GM10847 (cell line): ENCODE results near the gene RMRP.

Experiments
- POLR2A ChIP-seq: IDR thresholded peaks from 2 replicates; pipeline ENCODE4 v1.6.1; 2011; ENCODE audit not compliant: insufficient read length; ENCODE audit errors: extremely low read depth

The RMRP gene

DNA sequence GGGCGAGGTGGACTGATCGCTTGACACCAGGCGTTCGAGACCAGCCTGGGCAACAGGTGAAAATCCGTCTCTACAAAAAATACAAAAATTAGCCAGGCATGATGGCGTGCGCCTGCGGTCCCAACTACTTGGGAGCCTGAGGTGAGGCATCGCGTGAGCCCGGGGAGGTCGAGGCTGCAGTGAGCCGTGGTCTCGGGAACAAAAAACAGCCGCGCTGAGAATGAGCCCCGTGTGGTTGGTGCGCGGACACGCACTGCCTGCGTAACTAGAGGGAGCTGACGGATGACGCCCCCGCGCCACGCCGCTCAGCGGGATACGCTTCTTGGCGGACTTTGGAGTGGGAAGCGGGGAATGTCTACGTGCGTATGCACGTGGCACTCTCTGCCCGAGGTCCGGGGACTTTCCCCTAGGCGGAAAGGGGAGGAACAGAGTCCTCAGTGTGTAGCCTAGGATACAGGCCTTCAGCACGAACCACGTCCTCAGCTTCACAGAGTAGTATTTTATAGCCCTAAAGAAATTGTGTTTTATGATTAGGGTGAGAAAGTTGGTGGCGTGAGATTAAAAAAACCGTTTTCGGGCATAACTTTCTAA is at the start of gene RMRP:
TSS of gene RMRP (minus strand) at position 474 of the 591 bp plus-strand sequence.
- no peak for TF ChIP-seq POLR2A

DNA sequence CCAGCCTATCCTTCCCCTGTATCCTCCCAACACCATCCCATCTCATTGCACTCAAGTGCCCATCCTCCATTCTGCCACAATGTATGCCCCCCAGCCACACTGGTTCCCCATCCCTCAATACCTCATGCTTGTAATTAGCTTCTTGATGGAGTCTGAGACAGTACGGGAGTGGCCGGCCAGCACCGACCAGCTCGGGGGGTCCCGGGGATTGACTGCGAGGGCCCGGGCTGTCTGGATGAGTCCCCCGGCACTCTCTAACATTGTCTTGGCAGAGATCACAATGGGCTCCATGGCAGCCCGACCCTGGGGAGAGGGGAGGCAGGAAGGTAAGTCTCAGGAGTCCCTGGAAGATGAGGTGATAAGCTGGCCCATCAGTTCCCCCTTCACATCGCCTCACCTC is 49.1 kb upstream of the RMRP start:
- no peak for TF ChIP-seq POLR2A

DNA sequence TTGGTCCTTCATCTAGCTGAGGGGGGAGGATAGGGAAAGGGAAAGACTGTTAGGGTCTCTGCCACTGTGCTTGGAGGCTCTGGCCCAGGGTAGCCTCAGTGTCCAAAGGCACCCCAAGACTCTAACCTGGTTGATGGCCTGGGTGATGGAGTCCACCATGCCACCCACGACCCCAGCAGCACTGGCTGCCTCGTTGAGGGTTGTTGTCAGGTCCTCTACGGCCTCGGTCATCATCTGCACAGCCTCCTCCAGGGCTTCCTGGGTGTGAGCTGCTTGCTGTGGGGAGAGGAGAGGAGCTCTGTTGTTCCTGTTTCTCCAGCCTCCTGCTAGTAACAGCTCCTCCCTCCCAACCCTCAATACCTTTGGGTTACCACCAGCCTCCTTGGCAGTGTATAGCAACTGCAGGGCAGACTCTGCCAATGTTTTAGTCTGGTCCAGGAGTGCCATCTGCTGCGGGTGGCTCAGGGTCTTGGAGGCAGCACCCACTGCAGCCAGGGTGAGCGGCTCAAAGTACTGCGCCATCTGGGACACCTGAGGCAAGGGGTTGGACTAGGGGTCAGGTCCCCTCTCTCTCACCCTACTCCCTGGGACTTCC is 48.1 kb upstream of the RMRP start:
- no peak for TF ChIP-seq POLR2A

DNA sequence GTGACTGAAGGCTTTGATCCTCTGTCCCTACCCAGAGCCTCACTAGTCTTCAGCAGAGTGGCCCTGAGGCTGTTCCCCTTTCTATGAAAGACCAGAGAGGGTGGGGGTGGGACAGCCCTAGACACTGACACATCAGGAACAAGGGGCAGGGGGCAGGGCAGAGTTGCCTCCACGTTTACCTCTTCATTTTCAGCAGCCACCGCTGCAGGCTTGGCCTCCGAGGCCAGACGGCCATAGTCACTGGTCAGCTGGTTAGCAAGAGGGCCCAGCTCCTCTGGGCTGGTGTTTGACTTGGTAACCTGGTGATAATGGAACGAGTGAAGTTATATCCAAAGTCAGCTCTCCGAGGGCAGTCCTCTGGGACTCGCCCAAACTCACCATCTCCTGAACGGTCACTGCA is 47.6 kb upstream of the RMRP start:
- no peak for TF ChIP-seq POLR2A

DNA sequence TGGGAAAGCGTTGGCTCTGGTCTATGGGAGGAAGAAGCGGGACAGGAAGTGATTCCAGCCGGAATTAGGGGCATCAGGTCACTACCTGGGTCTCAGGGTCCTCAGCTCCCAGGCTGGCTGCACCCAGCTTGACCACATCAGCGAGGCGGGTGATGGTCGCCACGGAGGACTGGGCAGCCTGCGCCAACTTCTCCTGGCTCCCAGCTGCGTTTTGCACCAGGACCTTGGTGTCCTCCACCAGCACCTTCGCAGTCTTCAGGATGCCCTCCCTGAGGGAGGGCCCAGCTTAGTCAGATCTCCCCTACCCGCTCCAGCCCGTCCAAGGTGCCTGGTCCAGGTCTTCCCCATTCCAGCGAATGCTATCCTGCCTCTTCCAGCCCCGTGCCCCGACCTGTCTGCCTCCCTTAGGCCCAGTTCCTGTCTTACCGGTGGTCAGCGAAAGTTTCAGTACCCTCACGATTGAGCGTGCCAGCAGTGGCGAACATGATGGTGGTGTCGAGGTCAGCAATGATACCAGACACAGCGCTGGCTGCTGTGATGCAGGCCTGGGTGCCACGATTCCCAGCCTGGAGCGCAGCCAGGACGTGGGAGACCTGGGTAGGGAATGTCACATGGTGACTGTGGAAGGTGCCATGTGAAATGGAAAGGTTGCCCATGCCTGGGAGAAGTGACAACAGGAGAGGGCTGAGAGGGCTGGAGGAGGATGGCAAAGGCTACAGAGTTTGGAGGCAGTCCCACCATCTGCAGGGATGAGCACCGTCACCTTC is 46.3 kb upstream of the RMRP start:
- TF ChIP-seq POLR2A = no peak

DNA sequence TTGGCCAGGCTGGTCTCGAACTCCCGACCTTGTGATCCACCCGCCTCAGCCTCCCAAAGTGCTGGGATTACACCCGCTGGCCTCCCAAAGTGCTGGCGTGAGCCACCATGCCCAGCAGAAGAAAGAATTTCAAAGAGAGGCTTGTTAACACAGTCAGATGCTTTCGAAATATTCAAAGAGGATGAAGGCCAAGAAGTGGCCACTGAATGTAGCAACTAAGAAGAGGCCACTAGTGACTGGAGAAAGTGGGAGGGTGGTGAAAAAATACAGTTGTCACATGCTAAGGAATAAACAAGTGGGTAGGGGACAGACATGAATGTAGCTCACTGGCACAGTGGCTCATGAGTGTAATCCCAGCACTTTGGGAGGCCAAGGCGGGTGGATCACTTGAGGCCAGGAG is 44.9 kb upstream of the RMRP start:
- TF ChIP-seq POLR2A = no peak

DNA sequence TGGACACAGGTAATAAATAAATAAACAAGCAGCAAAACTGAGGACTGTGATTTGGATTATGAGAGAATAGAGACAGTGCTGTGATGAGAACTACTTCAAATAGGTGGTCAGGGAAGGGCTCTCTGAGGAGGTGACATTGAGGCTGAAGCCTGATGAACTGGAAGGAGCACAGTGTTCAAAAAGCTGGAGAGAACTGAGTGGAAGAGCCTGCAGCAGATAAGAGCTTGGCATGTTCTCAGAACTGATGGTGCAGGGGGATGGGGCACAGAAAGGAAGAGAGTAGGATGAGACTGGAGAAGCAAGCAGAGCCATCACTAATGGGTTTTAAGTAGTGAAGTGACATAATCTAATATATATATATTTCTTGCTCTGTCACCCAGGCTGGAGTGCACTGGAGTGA is 43.1 kb upstream of the RMRP start:
- no peak for TF ChIP-seq POLR2A

DNA sequence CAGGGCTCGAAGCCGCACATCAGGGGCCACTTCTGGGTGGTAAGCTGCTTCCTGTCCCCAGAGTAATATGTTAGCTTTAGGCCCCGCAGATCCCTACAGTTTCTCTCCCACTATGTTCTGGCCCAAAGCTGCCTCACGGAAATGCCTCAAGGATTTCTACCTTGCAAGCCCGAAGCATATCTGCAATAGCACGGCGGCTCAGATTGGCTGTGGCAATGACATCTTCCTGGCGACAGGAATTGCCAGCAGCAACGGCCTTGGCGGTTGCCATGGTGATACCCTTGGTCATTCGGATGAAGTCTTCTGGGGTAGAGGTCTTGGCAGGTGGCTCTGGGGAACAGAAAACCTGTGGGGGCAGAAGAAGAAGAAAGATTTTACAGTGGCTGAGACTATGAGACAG is 42.2 kb upstream of the RMRP start:
- no peak for TF ChIP-seq POLR2A

DNA sequence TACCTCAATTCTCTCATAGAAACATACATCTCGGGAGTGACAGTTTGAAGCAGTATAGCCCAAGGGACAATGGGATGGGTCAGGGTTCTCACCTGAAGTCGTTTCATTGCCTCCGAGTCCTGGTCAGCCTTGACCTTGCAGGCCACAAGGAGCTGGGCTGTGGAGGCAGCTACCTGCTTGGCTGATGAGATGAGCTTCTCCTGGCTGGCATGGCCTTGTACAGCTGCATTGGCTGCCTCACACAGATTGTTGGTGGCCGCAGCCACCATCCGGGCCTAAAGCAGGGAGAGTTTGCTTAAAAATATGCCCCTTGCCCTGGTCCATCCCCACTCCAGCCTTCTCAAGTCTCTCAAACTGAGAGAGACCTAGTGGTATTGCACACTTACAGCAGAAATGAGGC is 40.4 kb upstream of the RMRP start:
- no peak for TF ChIP-seq POLR2A

DNA sequence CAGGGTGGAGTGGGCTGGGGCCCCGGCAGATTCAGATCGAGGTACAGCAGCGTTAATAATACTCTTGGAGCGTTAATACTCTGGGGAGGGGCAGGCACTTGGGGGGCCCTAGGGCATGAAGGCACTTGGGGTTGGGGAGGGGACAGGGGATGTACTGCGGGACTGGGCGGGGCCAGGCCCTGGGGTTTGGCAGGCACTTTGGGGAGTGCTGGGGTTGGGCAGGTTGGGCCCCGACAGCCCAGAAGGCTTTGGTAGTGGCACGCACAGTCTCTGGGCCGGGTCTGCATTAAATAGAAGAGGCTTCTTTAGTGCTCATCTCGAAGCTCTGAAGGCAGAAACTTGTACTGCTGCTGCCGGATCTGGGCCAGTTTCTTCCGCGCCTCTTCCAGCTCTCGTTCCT is 39.7 kb upstream of the RMRP start:
- TF ChIP-seq POLR2A = no peak

DNA sequence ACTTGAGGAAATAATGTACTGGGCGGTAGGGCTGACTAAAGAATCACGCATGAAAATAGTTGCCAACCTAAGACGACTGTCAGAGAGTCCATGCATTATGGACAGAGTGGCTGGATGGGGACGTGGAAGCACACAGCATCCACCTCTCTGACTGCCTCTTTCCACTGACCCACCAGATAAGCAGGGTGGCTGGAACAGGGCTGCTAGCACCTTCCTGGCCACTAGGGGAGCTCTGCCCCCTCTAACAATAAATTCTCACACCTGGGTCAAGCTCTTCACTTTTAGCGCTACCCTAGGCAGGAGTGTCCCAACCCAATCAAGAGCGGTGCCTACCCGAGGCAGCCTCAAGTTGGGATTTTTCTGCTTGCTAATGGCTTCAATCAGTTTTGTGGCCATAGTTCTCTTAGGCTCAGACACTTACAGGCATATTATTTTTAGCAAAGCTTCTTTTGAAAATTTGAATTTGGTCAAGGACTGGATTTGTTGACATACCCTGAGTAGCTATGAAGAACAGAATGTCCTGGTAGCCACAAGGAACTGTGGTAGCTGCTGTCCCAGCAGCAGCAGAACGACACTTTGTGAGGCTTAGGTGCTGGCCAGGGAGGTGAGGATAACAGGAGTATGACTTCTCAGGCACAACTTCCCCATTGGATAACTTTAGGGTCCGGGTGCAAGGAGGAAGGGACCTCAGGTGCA is 38.8 kb upstream of the RMRP start:
- no peak for TF ChIP-seq POLR2A

DNA sequence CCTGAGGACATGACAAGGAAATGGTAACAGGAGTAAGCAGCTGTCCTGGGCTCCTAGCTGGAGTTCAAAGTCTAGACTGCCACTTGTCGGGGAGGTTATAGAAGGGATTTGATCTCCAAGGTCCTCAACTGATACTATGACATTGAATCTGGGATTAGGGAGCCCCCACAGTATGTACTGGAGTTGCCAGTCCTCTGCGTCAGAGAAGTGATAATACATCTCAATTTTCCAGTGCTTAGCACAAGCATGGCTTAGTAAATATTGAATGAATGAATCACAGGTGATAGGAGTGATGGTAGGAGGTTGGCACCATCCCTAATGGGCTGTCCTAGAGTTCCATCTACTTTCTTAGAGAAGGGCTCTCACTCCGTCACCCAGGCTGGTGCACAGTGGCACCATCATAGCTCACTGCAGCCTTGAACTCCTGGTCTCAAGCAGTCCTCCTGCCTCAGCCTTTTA is 38.2 kb upstream of the RMRP start:
- TF ChIP-seq POLR2A = no peak

DNA sequence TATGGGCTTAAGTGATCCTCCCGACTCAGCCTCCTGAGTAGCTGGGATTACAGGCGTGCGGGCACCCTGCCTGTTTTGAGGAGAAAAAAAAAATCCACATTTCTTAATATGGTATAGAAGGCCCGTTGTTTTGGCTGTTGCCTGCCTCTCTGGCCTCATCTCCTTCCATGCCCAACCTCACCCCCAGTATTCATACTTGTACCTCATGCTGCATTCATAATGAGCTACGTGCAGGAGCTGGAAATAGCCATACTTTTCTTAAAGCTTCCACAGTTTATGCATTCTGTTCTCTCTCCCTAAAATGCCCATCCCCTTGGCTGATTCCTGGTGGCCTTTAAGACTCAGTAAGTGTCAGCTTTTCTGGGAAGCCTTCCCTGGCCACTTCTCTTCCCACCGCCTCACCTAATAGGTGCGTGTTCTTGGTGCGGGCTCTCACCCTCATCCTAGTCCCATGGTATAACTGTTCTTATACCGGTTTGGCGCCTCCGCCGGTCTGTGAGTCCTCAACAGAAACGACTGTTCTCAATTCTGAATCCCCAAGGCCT is 34.0 kb upstream of the RMRP start:
- no peak for TF ChIP-seq POLR2A

DNA sequence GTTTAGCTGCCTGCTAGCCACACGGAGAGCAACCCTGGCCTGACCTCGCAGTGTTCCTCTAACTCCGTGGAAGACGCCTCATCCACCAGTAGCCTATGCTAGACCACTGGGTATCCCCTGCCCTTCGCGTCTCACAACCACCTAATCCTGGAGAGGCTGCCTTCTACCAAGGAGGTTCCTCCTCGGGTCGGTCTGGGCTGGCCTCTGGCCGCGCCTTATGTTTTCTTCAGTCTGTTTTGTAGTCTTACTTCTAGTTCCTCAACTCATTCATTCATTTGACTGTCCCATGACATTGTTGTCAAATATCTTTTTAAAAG is 33.5 kb upstream of the RMRP start:
- no peak for TF ChIP-seq POLR2A

DNA sequence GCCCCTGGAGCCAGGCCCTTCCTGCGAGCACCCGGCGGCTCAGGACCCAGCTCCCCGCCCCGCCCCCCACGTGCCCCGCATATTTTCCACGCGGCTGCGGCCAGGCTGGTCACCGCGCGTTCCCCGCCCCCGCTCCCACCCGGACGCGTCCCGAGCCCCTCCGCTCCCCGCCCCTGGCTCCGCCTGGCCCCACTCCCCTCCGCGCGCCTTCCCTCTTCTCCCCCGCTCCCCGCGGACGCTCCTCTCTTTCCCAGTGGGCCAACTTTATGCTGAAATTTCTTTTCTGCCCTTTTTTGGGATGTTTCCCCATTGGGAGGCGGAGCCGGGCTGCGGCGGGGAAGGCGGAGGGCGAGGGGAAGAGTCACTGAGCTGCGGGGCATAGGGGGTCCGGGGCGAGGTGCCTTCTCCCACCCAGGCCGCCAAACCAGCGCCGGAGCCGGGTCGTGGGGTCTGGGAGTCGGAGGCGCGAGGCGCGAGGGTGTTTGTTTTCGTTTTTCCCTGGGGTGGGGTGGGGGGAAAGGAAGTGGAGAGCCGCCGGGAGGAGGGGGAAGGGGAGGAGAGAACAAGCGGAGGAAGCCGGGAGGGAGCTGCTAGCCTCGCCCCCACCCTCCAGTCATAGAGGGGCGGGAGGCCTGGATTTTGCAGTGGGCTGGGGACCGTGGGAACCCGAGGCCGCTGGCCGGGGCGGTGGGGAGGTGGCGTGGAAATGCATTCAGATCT is 33.0 kb upstream of the RMRP start:
- no peak for TF ChIP-seq POLR2A
